Colonic mucosa (tissue), 4 donors: ENCODE measurements around the gene AKNA. TPM values are rescaled to one million over a fixed set of nuclear protein-coding genes. Genes with fewer than 3 reads are reported as not detected.
A peak's percentile ranks its signal among the peaks of the same experiment; 100 is the strongest.

Experiments used
- DNase-seq: peaks from one replicate; pipeline ENCODE4 v3.0.0-alpha.2; 2020
- H3K27ac ChIP-seq: fragments of 200-600 bp; one replicate; pipeline ENCODE4 v1.8.0; 2021
- H3K27me3 ChIP-seq: fragments of 200-600 bp; one replicate; pipeline ENCODE4 v1.8.0; 2021
- H3K36me3 ChIP-seq: fragments of 200-600 bp; one replicate; pipeline ENCODE4 v1.8.0; 2021
- H3K4me1 ChIP-seq: fragments of 200-600 bp; one replicate; pipeline ENCODE4 v1.8.0; 2021; ENCODE audit warnings: mild to moderate bottlenecking
- H3K4me3 ChIP-seq: fragments of 200-600 bp; one replicate; pipeline ENCODE4 v1.8.0; 2021
- H3K9ac ChIP-seq, 2 donors: one replicate each; pipeline ENCODE4 v1.7.0; 2013; ENCODE audit warnings: control low read depth in 2 of 2, low read depth in 2 of 2, low read length in 2 of 2
- H3K9me3 ChIP-seq: fragments of 200-600 bp; one replicate; pipeline ENCODE4 v1.8.0; 2021
- intact Hi-C: fragments of 100-400 bp; cut with DNase I; formaldehyde crosslinking; loops from one replicate; pipeline ENCODE4 v1.14.1; 2022
- total RNA-seq, 2 donors: library from RNA; stranded (reverse); fragmentation: NEBNext Ultra II Directional in 1 of 2; extraction: Animal tissue kit (Norgen Biotek cat#: 25700) in 1 of 2; gene quantifications; one replicate each; pipeline ENCODE4 v1.2.1, GENCODE V29; 2021
- TF ChIP-seq, protein P1 (sequence below): fragments of 200-600 bp; IDR thresholded peaks from one replicate; pipeline ENCODE4 v1.8.0; 2022; ENCODE audit warnings: antibody characterized with exemption, mild to moderate bottlenecking
- donor health status: healthy.
- donor health status: DM: no; HTN: no; CAD: no.
- donor health status: DM: no; HTN: no; CAD: no.

Gene AKNA
- total RNA-seq, 2 donors from 2014 or later: 26.9 to 44.9 TPM

DNA sequence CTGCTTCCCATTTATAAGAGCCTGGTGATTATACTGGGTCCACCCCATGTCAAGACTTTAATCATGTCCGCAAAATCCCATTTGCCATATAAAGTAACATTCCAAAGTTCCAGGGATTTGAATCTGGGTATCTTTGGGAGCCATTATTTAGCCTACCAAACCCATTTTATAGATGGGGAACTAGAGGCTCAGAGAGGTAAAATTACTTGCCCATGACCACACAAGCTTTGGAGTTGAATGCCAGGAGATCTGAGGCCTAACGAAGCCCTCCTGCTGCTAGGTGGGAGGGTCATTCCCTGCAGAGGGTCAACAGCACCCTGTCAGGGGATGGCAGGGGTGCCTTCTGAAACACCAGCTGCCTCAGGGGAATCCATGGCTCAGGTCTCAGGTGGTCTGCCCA is 13.0 kb upstream of the AKNA start:
- no peaks in the 10 kb centered on the region for H3K9me3 ChIP-seq
- H3K9ac ChIP-seq: peak overlapping the region in 1 of 2 donors; percentile 64
- H3K4me1 ChIP-seq: no peaks in the 10 kb centered on the region
- DNase-seq: no peak
- intact Hi-C loops: loop anchor here (10.0 kb wide), 2 partner anchors 84 to 194 kb away; no protein-coding TSS in a partner anchor
- TF ChIP-seq, protein P1, sequence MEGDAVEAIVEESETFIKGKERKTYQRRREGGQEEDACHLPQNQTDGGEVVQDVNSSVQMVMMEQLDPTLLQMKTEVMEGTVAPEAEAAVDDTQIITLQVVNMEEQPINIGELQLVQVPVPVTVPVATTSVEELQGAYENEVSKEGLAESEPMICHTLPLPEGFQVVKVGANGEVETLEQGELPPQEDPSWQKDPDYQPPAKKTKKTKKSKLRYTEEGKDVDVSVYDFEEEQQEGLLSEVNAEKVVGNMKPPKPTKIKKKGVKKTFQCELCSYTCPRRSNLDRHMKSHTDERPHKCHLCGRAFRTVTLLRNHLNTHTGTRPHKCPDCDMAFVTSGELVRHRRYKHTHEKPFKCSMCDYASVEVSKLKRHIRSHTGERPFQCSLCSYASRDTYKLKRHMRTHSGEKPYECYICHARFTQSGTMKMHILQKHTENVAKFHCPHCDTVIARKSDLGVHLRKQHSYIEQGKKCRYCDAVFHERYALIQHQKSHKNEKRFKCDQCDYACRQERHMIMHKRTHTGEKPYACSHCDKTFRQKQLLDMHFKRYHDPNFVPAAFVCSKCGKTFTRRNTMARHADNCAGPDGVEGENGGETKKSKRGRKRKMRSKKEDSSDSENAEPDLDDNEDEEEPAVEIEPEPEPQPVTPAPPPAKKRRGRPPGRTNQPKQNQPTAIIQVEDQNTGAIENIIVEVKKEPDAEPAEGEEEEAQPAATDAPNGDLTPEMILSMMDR: no peak
- H3K4me3 ChIP-seq: no peak overlapping the region
- H3K27ac ChIP-seq: no peak overlapping the region
- H3K27me3 ChIP-seq: no peaks in the 10 kb centered on the region
- no peaks in the 10 kb centered on the region for H3K36me3 ChIP-seq

DNA sequence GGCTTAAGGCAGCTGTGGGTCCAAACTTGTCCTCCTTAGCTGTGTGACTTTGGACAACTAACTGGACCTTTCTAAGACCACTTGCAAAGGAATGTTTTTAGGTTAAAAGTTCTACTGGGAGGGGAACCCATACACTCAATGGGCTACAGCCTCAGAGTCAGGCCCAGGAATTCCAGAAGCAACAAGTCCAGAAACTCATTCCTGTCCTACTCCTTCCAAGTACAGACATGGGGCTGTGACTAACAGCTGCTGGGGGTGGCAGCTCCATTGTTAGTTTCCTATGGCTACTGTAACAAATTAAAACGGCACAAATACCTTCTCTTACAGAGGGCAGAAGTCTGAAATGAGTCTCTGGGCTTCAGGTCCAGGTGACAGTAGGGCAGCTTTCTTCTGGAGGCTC is 12.4 kb upstream of the AKNA start:
- intact Hi-C loops: loop anchor here (10.0 kb wide), 2 partner anchors 85 to 195 kb away; no protein-coding TSS in a partner anchor
- H3K4me3 ChIP-seq: no peak overlapping the region
- no peak for DNase-seq
- no peaks in the 10 kb centered on the region for H3K9me3 ChIP-seq
- H3K36me3 ChIP-seq: no peaks in the 10 kb centered on the region
- H3K9ac ChIP-seq: no peak overlapping the region
- no peak overlapping the region for H3K27ac ChIP-seq
- TF ChIP-seq, protein P1: no peak
- no peaks in the 10 kb centered on the region for H3K4me1 ChIP-seq
- no peaks in the 10 kb centered on the region for H3K27me3 ChIP-seq

DNA sequence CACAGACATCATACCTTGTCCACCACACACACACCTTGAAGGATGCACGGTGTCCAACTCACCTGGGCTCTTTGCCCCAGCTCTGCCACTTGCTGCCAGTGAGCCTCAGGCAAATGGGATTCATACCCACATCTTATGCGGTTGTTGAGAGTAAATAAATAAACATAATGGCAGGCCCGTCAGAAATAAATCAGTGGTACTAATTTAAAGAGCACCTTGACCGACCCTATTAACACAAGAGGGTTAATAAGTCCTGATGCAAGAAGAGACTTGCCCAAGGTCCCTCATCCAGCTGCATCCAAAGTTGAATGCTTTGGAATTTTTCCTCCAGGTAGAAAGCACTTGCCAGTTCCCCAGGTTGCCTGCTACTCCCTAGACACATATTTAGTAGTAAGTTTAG is 11.6 kb upstream of the AKNA start:
- no peaks in the 10 kb centered on the region for H3K9me3 ChIP-seq
- H3K27ac ChIP-seq: no peak overlapping the region
- H3K4me1 ChIP-seq: peaks cover 5% of the 10 kb centered on the region
- H3K4me3 ChIP-seq: no peak overlapping the region
- intact Hi-C loops: no loop called here
- TF ChIP-seq, protein P1: no peak
- no peak for DNase-seq
- H3K27me3 ChIP-seq: no peaks in the 10 kb centered on the region
- no peaks in the 10 kb centered on the region for H3K36me3 ChIP-seq
- no peak overlapping the region for H3K9ac ChIP-seq

DNA sequence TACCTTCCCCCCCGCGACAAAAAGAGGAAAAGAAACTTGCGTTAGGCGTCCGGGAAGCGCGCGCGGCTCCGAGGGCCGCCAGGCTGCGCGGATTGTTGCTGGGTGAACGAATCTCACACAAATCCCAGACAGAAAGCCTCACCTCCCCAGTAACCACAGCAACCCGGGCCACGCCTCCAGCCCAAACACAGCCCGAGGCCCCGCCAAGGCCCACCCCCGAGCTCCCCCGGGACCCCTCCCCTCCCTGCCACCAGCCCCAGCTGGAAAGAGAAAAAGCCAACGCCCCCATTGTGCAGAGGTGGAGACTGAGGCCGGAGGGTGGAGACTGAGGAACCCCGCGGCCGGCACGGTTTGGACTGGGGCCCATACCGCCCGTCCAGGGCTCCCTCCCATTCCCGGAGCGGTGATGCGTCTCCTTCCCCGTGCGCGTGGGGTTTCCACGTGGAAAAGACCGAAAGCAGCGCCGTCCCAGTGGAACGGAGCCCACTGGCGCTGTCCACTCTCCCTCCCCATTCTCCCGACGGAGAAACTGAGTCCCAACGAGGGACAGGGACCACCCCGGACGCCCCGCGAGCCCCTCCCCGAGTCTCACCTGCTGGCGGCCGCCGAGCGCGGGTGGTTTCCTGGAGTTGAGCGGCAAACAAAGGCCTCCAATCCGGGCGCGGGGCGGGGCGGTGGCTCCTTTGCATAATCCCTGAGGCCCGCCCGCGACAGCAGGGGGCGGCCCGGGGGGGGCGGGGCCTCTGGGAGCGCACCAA is 10.2 kb upstream of the AKNA start:
- H3K27ac ChIP-seq: peak overlapping the region; percentile 84
- peak overlapping the region; percentile 79 to 80 for H3K9ac ChIP-seq
- peak overlapping the region; percentile 49 for H3K4me3 ChIP-seq
- peak; percentile 99 for DNase-seq
- H3K9me3 ChIP-seq: no peaks in the 10 kb centered on the region
- peaks cover 5% of the 10 kb centered on the region for H3K4me1 ChIP-seq
- H3K36me3 ChIP-seq: no peaks in the 10 kb centered on the region
- TF ChIP-seq, protein P1: no peak
- no peaks in the 10 kb centered on the region for H3K27me3 ChIP-seq
- intact Hi-C loops: no loop called here

DNA sequence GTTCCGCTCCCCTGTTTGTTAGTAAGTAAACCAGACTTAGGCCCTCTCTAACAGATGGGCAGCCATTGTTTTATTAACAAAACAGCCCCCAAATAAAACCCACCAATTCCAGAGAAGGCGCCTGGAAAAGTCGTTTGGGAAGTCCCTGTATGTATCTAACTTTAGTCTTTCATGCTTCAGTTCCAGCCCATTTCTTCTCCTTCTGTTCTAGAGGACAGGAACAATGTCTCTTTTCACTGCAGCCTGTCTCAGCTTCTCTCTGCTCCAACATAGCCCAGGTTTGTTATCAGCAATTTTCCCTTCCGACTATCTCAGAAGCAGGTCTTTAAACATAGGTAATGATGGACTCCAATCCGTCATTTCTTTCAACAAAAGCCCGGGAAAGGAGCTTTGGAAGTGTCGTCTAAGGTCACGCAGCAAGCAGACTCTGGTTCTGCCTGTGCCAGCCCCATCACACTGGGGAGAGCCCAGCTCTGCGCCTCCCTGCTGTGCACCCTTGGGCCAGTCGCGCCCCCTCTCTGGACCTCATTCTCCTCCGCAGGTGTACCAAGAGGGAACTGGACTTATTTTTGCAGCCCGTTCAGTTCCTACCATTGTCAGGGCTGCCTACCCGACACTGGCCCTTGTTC is 9.6 kb upstream of the AKNA start:
- Histone ChIP-seq H3K27ac (peak overlapping the region; percentile 84), H3K4me1 (peaks cover 5% of the 10 kb centered on the region), H3K9ac (peak overlapping the region; percentile 64 to 80), H3K36me3 (no peaks in the 10 kb centered on the region), H3K4me3 (peak overlapping the region; percentile 49), H3K9me3 (no peaks in the 10 kb centered on the region), H3K27me3 (no peaks in the 10 kb centered on the region)
- TF ChIP-seq, protein P1: no peak
- intact Hi-C loops: no loop called here
- no peak for DNase-seq
